Astrocyte of the spinal cord (primary cell): ENCODE measurements around the gene LRSAM1.

Source experiments
- DNase-seq: peaks from one replicate; pipeline ENCODE4 v3.0.0; 2011; ENCODE audit warnings: low read depth, low spot score
- H3K4me3 ChIP-seq: 2 replicates; pipeline ENCODE4 v1.5.1; 2011; ENCODE audit warnings: low read depth, mild to moderate bottlenecking, low read length, moderate library complexity
- in situ Hi-C: cut with HindIII; loops from 2 replicates; pipeline ENCODE4 v1.10.0; 2017; ENCODE audit warnings: low sequenced_read_pairs
- TF ChIP-seq, protein P1 (sequence below): IDR thresholded peaks from 2 replicates; pipeline ENCODE4 v1.5.1; 2012; ENCODE audit warnings: low read depth, mild to moderate bottlenecking, low read length, inconsistent platforms

The LRSAM1 gene

DNA sequence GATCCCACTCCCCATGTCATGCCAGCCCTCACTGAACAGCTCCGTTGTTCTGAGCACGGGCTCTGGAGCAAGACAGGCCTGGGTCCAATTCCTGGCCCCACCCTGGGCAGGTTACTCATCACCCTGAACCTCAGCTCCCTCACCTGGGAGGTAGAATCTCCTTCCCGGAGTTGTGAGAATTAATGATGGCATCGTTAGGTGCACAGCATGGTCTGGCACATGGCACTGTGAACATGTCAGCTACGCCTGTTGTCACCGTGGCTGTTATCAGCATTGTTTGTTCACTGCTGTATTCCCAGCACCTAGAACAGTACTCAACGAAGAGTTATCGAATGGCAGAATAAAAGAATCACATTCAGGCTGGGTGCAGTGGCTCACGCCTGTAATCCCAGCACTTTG, 43.0 kb downstream of the LRSAM1 start:
- no peak overlapping the region for H3K4me3 ChIP-seq
- in situ Hi-C loops: no loop called here
- TF ChIP-seq, protein P1, sequence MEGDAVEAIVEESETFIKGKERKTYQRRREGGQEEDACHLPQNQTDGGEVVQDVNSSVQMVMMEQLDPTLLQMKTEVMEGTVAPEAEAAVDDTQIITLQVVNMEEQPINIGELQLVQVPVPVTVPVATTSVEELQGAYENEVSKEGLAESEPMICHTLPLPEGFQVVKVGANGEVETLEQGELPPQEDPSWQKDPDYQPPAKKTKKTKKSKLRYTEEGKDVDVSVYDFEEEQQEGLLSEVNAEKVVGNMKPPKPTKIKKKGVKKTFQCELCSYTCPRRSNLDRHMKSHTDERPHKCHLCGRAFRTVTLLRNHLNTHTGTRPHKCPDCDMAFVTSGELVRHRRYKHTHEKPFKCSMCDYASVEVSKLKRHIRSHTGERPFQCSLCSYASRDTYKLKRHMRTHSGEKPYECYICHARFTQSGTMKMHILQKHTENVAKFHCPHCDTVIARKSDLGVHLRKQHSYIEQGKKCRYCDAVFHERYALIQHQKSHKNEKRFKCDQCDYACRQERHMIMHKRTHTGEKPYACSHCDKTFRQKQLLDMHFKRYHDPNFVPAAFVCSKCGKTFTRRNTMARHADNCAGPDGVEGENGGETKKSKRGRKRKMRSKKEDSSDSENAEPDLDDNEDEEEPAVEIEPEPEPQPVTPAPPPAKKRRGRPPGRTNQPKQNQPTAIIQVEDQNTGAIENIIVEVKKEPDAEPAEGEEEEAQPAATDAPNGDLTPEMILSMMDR: no peak
- DNase-seq: no peak

DNA sequence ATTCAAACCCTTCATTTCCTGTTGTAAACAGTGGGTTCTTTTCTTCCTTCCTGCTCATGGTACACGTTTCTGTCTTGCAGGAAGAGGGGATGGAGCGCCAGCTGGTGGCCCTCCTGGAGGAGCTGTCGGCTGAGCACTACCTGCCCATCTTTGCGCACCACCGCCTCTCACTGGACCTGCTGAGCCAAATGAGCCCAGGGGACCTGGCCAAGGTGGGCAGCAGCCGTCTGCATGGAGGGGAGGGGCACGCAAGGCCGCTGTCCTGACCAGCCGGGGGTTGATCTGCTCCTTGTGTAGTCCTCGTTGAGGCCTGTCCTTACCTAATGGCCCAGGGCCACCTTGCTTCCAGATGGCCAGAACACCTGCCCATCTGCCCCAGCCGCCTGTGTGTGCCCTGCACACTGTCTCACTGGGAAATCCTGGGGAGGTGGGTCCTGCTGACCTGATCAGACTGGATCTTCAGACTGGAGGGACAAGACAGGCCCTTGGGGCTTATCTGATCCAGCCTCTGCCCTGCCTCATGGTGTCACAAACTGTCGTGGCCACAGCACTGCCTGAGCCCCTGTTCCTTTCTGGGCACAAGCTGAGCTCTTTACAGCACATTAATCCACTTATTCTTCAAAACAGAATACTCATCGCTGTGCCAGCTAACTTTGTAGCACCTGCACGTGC, 44.7 kb downstream of the LRSAM1 start:
- in situ Hi-C loops: no loop called here
- DNase-seq: no peak
- no peak overlapping the region for H3K4me3 ChIP-seq
- TF ChIP-seq, protein P1: no peak

DNA sequence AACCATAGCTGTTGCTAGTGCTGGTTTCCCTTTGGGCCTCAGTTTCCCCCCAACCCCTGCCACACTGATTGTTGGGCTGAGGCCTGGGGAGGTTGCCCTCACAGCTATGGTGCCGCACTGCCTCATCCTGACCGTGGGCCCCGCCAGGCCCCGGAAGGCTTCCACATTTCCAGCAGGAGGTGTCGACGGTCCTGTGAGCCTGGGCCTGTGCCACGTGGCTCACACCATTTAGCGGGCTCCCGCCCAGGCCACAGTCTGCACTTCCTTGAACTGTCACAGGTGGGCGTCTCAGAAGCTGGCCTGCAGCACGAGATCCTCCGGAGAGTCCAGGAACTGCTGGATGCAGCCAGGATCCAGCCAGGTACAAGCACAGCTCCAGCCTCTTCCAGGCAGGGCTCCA, 45.7 kb downstream of the LRSAM1 start:
- DNase-seq: no peak
- in situ Hi-C loops: no loop called here
- TF ChIP-seq, protein P1: no peak
- no peak overlapping the region for H3K4me3 ChIP-seq

DNA sequence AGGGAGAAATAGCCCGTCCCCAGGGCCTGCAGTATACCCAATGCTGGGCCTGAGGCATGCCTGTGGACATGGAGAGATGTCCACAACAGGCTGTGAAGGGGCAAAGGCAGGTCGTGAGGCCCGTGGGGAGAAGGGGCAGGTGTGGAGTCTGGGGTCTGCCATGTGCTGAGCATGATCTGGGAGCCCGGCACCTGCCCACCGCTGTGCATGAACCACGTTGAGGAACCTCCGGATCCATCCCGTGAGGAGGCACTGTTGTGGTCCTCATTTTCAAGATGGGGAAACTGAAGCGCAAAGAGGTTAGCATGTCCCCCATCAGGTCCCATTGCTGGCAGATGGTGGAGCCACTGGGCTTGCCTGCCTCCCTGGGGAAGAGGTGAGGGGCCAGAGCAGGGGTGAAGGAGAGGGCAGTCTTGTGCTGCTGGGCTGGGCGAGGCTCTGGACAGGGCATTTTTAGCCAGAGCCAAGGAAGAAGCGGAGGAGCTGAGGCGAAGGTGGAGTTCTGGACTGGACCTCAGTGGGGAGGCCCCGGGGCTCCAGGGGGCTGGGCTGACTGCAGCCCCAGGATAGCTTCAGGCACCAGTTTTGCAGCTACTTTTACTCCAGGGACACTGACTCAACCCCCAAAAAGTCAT, 46.5 kb downstream of the LRSAM1 start:
- H3K4me3 ChIP-seq: no peak overlapping the region
- in situ Hi-C loops: no loop called here
- no peak for DNase-seq
- TF ChIP-seq, protein P1: no peak

DNA sequence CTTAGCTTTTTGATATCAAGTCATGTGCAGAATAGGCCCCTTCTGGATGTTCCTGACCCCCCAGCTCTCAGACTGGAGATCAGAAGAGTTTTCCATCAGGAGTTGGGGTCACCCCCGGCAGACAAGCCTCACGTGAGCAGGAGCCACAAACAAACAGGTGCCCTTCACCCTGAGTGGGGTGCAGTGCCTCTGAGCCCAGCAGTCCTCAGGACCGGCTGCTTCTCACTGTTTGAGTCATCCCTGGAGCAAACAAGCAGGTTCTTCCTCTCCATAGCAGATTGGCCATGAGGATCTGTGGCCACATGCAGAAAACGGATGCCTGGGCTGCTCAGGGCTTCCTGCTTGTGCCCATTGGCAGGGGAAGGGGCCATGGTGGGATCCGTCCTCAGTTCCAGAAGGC, 47.0 kb downstream of the LRSAM1 start:
- in situ Hi-C loops: no loop called here
- no peak for DNase-seq
- H3K4me3 ChIP-seq: no peak overlapping the region
- TF ChIP-seq, protein P1: no peak

DNA sequence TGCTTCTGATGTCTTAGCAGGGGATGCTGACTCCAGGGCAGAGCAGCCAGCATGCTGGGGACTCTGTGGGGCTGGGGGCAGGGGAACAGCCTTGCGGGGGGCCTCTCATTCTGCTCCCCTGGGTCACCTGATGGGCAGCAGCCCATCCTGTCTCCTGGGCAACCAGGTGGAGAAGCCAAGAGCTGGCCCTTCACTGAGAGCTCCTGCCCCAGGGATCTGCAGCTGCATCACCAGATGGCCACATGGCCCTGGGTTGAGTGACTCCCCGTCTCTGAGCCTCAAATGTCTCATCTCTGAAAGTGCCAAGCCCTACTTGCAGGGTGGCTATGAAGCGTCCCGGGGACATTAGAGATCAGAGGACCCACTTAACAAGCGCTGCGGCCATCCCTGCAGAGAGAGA, 49.1 kb downstream of the LRSAM1 start:
- in situ Hi-C loops: no loop called here
- TF ChIP-seq, protein P1: no peak
- no peak for DNase-seq
- no peak overlapping the region for H3K4me3 ChIP-seq
